K562 (cell line): ENCODE measurements around the gene NTRK1.

Source experiments
- SRSF9 ChIP-seq: fragments of 200-400 bp; formaldehyde crosslinking; IDR thresholded peaks from 2 replicates; pipeline ENCODE4 v1.6.1; 2017; ENCODE audit warnings: low read depth, low read length, borderline replicate concordance
- TF ChIP-seq, protein P1 (sequence below), 3 experiments: IDR thresholded peaks in 2 of 3; conservative IDR thresholded peaks in 1 of 3; 2 replicates each; pipeline ENCODE4 v1.5.1; 2011 to 2012; ENCODE audit warnings: low read length in 3 of 3, mild to moderate bottlenecking in 3 of 3, control low read depth in 2 of 3, improper control_type of control experiment in 1 of 3, inconsistent platforms in 1 of 3, low read depth in 1 of 3, mixed read lengths in 1 of 3, moderate library complexity in 1 of 3; ENCODE audit not compliant: insufficient read depth in 2 of 3
- TF ChIP-seq, protein P2 (sequence below): fragments of 150-350 bp; conservative IDR thresholded peaks from 2 replicates; pipeline ENCODE4 v1.6.1; 2014; ENCODE audit warnings: low read length
- TF ChIP-seq, protein P3 (sequence below): fragments of 200-800 bp; sonication (Bioruptor generic); IDR thresholded peaks from 2 replicates; pipeline ENCODE4 v1.6.1; 2016; ENCODE audit warnings: missing genetic modification characterization, missing compliant biosample characterization

DNA sequence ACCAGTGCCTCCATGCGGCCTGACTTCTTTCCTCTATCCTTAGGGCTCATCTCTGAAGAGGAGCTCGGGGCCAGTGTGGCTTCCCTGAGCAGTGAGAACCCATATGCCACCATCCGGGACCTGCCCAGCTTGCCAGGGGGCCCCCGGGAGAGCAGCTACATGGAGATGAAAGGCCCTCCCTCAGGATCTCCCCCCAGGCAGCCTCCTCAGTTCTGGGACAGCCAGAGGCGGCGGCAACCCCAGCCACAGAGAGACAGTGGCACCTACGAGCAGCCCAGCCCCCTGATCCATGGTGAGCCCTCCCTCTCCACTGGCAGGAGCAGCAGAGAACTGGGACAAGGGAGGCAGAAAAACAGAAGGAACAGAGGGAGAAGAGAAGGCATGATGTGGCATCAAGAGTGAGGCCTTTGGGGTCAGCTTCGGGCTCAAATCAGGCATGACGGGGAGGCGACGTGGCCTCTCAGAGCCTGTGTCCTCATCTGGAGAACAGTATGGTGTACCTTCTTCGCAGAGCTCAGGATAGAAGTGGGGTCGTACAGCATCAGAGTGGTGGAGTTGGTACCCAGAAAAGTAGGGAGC is 53.2 kb downstream of the NTRK1 start:
- TF ChIP-seq, protein P1, sequence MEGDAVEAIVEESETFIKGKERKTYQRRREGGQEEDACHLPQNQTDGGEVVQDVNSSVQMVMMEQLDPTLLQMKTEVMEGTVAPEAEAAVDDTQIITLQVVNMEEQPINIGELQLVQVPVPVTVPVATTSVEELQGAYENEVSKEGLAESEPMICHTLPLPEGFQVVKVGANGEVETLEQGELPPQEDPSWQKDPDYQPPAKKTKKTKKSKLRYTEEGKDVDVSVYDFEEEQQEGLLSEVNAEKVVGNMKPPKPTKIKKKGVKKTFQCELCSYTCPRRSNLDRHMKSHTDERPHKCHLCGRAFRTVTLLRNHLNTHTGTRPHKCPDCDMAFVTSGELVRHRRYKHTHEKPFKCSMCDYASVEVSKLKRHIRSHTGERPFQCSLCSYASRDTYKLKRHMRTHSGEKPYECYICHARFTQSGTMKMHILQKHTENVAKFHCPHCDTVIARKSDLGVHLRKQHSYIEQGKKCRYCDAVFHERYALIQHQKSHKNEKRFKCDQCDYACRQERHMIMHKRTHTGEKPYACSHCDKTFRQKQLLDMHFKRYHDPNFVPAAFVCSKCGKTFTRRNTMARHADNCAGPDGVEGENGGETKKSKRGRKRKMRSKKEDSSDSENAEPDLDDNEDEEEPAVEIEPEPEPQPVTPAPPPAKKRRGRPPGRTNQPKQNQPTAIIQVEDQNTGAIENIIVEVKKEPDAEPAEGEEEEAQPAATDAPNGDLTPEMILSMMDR (IDR thresholded peaks at IDR 0.05 in 2 of 3, conservative IDR thresholded peaks at IDR 0.05 in 1 of 3; ENCODE audit: insufficient read depth in 2 of 3, low read depth in 1 of 3, low read length in 3 of 3), result no peak
- TF ChIP-seq, protein P2, sequence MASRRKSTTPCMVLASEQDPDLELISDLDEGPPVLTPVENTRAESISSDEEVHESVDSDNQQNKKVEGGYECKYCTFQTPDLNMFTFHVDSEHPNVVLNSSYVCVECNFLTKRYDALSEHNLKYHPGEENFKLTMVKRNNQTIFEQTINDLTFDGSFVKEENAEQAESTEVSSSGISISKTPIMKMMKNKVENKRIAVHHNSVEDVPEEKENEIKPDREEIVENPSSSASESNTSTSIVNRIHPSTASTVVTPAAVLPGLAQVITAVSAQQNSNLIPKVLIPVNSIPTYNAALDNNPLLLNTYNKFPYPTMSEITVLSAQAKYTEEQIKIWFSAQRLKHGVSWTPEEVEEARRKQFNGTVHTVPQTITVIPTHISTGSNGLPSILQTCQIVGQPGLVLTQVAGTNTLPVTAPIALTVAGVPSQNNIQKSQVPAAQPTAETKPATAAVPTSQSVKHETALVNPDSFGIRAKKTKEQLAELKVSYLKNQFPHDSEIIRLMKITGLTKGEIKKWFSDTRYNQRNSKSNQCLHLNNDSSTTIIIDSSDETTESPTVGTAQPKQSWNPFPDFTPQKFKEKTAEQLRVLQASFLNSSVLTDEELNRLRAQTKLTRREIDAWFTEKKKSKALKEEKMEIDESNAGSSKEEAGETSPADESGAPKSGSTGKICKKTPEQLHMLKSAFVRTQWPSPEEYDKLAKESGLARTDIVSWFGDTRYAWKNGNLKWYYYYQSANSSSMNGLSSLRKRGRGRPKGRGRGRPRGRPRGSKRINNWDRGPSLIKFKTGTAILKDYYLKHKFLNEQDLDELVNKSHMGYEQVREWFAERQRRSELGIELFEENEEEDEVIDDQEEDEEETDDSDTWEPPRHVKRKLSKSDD, result no peak
- TF ChIP-seq, protein P3, sequence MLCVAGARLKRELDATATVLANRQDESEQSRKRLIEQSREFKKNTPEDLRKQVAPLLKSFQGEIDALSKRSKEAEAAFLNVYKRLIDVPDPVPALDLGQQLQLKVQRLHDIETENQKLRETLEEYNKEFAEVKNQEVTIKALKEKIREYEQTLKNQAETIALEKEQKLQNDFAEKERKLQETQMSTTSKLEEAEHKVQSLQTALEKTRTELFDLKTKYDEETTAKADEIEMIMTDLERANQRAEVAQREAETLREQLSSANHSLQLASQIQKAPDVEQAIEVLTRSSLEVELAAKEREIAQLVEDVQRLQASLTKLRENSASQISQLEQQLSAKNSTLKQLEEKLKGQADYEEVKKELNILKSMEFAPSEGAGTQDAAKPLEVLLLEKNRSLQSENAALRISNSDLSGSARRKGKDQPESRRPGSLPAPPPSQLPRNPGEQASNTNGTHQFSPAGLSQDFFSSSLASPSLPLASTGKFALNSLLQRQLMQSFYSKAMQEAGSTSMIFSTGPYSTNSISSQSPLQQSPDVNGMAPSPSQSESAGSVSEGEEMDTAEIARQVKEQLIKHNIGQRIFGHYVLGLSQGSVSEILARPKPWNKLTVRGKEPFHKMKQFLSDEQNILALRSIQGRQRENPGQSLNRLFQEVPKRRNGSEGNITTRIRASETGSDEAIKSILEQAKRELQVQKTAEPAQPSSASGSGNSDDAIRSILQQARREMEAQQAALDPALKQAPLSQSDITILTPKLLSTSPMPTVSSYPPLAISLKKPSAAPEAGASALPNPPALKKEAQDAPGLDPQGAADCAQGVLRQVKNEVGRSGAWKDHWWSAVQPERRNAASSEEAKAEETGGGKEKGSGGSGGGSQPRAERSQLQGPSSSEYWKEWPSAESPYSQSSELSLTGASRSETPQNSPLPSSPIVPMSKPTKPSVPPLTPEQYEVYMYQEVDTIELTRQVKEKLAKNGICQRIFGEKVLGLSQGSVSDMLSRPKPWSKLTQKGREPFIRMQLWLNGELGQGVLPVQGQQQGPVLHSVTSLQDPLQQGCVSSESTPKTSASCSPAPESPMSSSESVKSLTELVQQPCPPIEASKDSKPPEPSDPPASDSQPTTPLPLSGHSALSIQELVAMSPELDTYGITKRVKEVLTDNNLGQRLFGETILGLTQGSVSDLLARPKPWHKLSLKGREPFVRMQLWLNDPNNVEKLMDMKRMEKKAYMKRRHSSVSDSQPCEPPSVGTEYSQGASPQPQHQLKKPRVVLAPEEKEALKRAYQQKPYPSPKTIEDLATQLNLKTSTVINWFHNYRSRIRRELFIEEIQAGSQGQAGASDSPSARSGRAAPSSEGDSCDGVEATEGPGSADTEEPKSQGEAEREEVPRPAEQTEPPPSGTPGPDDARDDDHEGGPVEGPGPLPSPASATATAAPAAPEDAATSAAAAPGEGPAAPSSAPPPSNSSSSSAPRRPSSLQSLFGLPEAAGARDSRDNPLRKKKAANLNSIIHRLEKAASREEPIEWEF, result no peak
- no peak for TF ChIP-seq SRSF9
